Measurements from ENCODE around the gene PLEKHA4. TPM values are rescaled to one million over a fixed set of nuclear protein-coding genes. Genes with fewer than 3 reads are reported as not detected.
A peak's percentile ranks its signal among the peaks of the same experiment; 100 is the strongest.

Gene PLEKHA4
- total RNA-seq, 2 experiments from 2014 or later, result 8.1 to 8.4 TPM

DNA sequence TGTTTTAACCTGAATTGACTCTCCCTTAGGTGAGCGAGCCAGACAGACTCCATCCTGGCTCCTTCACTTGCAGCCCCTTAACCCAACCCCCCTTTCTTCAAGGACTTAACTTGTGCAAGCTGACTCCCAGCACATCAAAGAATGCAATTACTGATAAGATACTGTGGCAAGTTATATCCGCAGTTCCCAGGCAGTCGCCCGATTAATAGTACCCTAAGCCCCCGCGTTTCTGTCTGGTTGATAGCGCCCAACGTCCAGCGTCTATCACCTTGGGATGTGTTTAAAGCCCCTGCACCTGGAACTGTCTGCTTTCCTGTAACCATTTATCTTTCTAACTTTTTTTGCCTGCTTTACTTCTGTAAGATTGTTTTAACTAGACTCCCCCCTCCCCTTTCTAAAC, 38.3 kb downstream of the PLEKHA4 start:
- Histone ChIP-seq H4K20me1 (ENCODE audit: insufficient read depth, low read length) (no peaks in the 10 kb centered on the region), H3K4me2 (ENCODE audit: low read length) (no peak overlapping the region), H3K36me3 (ENCODE audit: insufficient read depth, low read length) (no peaks in the 10 kb centered on the region), H3K27ac (ENCODE audit: low read depth, low read length, poor library complexity, severe bottlenecking) (no peak overlapping the region), H3K4me3 (ENCODE audit: low read depth, low read length, poor library complexity, severe bottlenecking) (no peak overlapping the region), H2AFZ (ENCODE audit: low read length) (no peak overlapping the region), H3K9me2 (ENCODE audit: insufficient read depth, low read length) (no peaks in the 10 kb centered on the region), H3K9me3 (ENCODE audit: low read length) (no peaks in the 10 kb centered on the region), H3K79me2 (ENCODE audit: insufficient read depth, low read depth, low read length) (no peaks in the 10 kb centered on the region), H3K4me1 (ENCODE audit: insufficient read depth, low read length, poor library complexity, severe bottlenecking) (no peaks in the 10 kb centered on the region)
- DNase-seq (ENCODE audit: low spot score), result no peak
- CTCF ChIA-PET (ENCODE audit: unreplicated experiment), result no interaction called here
- BruUV-seq (replicated peaks), result no TSS peak
- POLR2A ChIA-PET, result no interaction called here
- intact Hi-C loops (cut with micrococcal nuclease; ENCODE audit: unreplicated experiment), result no loop called here
- TF ChIP-seq EZH2phosphoT487 (IDR thresholded peaks at IDR 0.05; ENCODE audit: borderline replicate concordance, low read depth, low read length) (no peak), CTCF (conservative IDR thresholded peaks at IDR 0.05; ENCODE audit: low read length) (no peak)

- TF ChIP-seq EZH2phosphoT487 (IDR thresholded peaks at IDR 0.05; ENCODE audit: borderline replicate concordance, low read depth, low read length), result no peak
- TF ChIP-seq CTCF (conservative IDR thresholded peaks at IDR 0.05; ENCODE audit: low read length), result peak; percentile 42; the same call in 1 of the 2 replicates
- ChIA-PET POLR2A (no interaction called here), CTCF (ENCODE audit: unreplicated experiment) (no interaction called here)
- Histone ChIP-seq H4K20me1 (ENCODE audit: insufficient read depth, low read length) (no peaks in the 10 kb centered on the region), H3K4me2 (ENCODE audit: low read length) (no peak overlapping the region), H3K9me2 (ENCODE audit: insufficient read depth, low read length) (no peaks in the 10 kb centered on the region), H3K4me1 (ENCODE audit: insufficient read depth, low read length, poor library complexity, severe bottlenecking) (no peaks in the 10 kb centered on the region), H3K27ac (ENCODE audit: low read depth, low read length, poor library complexity, severe bottlenecking) (no peak overlapping the region), H3K36me3 (ENCODE audit: insufficient read depth, low read length) (no peaks in the 10 kb centered on the region), H3K79me2 (ENCODE audit: insufficient read depth, low read depth, low read length) (no peaks in the 10 kb centered on the region), H3K4me3 (ENCODE audit: low read depth, low read length, poor library complexity, severe bottlenecking) (no peak overlapping the region), H3K9me3 (ENCODE audit: low read length) (no peaks in the 10 kb centered on the region), H2AFZ (ENCODE audit: low read length) (no peak overlapping the region)
- no peak for DNase-seq (ENCODE audit: low spot score)
- no TSS peak for BruUV-seq (replicated peaks)
- intact Hi-C loops (cut with micrococcal nuclease; ENCODE audit: unreplicated experiment), result no loop called here
Observed at GRCh38 chr19:48826606-48827020, 41.8 kb downstream of the PLEKHA4 start.

DNA sequence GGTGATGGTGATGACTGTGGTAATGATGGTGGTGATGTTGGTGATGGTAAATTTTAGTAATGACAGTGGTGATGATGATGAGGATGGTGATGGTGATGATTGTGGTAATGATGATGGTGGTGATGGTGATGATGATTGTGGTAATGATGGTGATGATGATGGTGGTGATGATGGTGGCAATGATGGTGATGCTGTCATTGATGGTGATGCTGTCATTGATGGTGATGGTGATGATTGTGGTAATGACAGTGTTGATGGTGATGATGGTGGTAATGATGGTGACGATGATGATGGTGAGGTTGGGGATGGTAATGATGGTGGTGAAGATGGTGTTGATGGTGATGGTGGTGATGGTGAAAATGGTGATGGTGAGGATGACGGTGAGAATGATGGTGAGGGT, 45.9 kb downstream of the PLEKHA4 start:
- Histone ChIP-seq H4K20me1 (ENCODE audit: insufficient read depth, low read length) (no peaks in the 10 kb centered on the region), H3K79me2 (ENCODE audit: insufficient read depth, low read depth, low read length) (no peaks in the 10 kb centered on the region), H3K36me3 (ENCODE audit: insufficient read depth, low read length) (no peaks in the 10 kb centered on the region), H3K4me3 (ENCODE audit: low read depth, low read length, poor library complexity, severe bottlenecking) (no peak overlapping the region), H3K27ac (ENCODE audit: low read depth, low read length, poor library complexity, severe bottlenecking) (no peak overlapping the region), H2AFZ (ENCODE audit: low read length) (no peak overlapping the region), H3K4me2 (ENCODE audit: low read length) (no peak overlapping the region), H3K9me3 (ENCODE audit: low read length) (no peaks in the 10 kb centered on the region), H3K9me2 (ENCODE audit: insufficient read depth, low read length) (no peaks in the 10 kb centered on the region), H3K4me1 (ENCODE audit: insufficient read depth, low read length, poor library complexity, severe bottlenecking) (peaks cover 3% of the 10 kb centered on the region)
- no peak for DNase-seq (ENCODE audit: low spot score)
- POLR2A ChIA-PET, result no interaction called here
- TF ChIP-seq CTCF (conservative IDR thresholded peaks at IDR 0.05; ENCODE audit: low read length) (no peak), EZH2phosphoT487 (IDR thresholded peaks at IDR 0.05; ENCODE audit: borderline replicate concordance, low read depth, low read length) (no peak)
- CTCF ChIA-PET (ENCODE audit: unreplicated experiment), result no interaction called here
- BruUV-seq (replicated peaks), result no TSS peak
- intact Hi-C loops (cut with micrococcal nuclease; ENCODE audit: unreplicated experiment), result loop anchor here (5.0 kb wide), 1 partner anchor 310 kb away; no protein-coding TSS in a partner anchor

Measured in OCI-LY7 (cell line).